ENCODE results near the gene RRP36.
A peak's percentile ranks its signal among the peaks of the same experiment; 100 is the strongest.

Gene RRP36

DNA sequence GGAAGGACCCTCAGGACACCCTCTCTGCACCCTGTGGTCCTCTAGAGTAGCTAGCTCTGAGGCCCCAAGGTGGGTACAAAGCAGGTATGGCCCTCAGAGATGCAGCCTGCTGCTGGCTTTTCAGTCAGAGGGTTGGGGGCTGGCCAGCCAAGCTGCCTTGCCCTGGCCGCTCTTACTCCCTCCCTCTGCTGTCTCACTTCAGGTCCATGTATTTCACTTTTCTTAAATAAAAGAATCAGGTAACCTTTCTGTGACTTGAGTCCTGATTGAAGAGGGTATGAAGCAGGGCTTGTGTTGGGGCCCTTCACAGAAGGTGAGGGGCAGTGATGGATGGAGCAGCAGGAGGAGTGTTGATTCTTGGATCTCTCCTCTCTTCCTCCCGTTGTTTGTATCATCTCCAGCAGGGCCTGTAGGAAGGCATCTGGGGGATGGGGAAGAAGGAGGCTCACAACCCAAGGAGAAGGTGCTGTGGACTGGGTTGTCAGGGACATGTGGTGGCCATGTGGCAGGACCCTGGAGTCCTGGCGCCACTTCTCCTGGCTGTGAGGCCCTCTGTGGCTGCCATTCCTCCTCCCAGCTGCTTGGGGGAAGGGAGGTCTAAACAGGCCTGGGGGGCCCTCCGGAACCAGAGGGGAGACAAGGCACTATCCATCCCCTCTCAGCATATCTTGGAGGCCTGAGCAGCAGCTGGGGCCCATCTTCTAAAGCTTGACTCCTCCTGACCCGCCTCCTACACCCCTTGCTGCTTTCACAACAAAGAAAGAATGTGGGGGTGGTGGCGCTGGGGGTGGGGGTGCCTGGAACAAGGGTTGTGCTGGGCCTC lies 53.6 kb downstream of the RRP36 start:
- no peak for DNase-seq

DNA sequence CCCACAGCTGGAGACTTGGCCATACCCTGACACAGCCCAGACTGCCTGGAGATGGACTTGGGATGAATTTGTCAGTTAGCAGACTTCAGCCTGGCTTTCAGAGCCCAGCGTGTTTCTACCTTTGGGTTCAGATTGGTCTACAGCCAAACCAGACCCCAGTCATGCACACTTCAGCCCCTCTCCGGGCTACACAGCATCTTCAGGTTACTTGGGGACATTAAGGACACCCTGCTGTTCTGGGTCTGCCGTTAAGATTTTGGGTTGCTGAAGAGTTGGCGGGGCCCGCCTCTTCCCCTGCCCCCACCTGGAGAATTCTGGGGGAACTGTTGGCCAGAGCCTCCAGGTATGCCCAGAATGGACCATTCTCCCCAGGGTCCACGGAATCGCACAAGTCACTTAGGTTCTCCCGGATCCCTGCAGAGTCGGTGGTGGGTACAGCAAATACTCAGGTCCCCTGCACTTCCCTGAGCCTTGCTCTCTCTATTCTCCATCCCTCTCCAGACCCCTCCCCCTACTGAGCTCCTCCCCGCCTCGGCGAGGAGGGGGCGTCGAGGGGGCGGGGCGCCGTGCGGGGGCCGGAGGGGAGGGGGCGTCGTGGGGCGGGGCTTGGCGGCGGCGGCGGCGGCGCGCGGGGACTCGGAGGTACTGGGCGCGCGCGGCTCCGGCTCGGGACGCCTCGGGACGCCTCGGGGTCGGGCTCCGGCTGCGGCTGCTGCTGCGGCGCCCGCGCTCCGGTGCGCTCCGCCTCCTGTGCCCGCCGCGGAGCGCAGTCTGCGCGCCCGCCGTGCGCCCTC lies 54.4 kb downstream of the RRP36 start, which contains the start of gene PTK7:
PTK7 (plus strand) TSS at position 645 of the 794 bp plus-strand sequence. CDS start 175 bp downstream, outside the sequence.
- DNase-seq: peak in 1 of 2 donors; percentile 27

DNA sequence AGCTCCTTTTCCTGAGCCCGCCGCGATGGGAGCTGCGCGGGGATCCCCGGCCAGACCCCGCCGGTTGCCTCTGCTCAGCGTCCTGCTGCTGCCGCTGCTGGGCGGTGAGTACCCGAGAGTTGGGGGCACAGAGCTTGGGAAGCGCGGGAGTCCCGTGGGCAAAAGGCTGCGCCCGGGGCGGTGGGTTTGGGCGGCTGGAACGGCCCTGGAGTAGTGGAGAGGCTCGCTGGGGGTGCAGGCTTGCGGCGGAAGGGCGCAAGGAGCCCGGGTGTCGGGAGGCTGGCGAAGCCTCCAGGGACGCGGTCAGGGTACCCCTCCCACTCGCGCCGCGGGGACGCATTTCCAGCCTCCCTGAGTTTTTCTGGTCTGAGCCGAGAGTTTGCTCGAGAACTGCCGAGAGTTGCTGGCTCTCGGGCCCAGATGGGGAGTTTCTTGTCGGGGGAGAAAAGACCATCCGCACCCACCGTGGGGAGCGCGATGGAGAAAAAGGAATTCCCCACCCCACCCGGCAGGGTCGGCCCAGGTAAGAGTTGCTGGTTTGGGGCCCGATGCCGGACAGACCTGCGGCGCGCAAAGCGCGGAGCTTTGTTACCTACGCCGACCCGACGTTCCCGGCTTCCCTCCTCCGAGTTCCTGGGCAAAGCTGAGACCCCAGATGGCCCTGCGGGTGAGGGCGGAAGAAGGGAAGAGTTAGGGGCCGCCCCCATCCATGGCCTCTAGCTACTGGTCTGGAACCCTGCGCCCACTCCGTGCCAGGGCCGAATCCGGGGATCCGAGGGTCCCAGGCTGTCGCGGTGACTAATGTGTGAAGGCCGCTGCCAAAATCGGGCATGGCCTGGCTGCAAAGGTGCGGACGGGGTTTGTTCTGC lies 55.3 kb downstream of the RRP36 start:
- no peak for DNase-seq

DNA sequence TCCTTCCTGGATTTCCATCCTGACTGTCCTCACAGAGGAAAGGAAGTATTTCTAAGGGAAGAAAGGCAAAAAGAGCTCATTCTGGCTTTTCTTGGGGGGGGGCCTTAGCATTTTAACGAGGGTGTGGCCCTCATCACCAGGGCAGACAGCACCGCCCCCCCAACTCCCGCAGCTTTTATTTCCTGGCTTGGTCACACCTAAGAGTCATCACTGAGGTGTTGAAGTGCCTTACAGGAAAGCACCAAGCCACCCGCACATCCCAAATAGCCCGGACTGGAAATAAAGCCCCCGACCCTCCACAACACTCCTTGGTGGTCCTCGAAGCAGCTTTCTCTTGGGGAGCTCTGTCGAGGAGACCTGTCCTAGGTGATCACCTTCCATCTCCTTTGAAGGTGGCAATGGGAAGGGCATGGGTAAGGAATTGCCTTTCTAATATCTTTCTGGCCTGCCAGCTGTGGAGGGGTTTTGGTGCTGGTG lies 55.9 kb downstream of the RRP36 start:
- DNase-seq: no peak

DNA sequence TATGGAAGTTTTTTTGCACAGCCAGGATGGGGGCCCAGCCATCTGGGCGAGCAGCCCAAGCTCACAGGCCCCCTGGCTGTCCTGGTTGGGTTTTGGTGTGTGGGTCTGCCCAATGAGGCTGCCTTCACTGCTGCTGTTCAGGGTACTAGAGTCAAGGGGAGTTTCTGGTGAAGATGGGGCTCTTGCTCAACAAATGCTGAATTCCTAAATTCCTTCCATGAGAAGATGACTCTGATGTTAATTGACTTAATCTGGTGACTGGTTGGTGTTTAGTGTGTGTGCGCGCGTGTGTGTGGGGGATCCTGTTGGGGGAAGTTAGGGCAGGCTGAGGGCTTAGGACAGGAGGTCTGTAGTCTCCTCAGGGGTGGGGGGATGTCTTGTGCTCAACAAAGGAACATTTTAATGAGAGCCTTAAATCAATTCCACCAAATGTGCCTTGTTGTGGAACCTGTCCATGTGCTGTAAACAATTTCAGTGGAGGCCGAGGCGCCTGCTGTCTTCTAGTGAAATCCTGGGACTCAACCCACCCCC lies 56.6 kb downstream of the RRP36 start:
- no peak for DNase-seq

DNA sequence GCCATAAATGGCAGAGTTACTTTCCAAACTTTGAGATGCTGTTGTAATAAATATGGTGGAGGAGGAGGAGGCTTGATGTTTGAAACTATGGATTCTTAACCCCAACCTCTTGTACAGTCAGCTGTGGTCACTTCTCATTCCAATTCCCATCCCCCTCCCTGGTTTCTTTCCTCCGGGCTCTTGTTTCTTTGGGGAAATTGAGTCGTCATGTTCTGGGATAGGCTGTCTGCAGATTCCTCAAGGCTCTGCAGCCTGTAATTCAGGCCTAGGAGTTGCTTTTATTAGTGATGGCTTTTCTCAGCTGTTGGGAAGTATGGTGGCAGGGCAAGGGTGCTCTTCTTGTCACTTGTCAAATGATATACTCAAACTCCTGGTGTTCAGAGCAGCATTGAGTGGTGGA lies 57.3 kb downstream of the RRP36 start:
- no peak for DNase-seq

Measured in stimulated activated CD4-positive, alpha-beta T cell treated with anti-CD3 and anti-CD28 coated beads, Interleukin-2, amount 100 ng/mL, for 48 hours (primary cell).